ENCODE data around the gene CENPU. TPM values are rescaled to one million over a fixed set of nuclear protein-coding genes. Genes with fewer than 3 reads are reported as not detected.

The CENPU gene
- total and polyA plus RNA-seq, 5 donors from 2014 or later: 2.5 to 11.0 (median 4.1) TPM

DNA sequence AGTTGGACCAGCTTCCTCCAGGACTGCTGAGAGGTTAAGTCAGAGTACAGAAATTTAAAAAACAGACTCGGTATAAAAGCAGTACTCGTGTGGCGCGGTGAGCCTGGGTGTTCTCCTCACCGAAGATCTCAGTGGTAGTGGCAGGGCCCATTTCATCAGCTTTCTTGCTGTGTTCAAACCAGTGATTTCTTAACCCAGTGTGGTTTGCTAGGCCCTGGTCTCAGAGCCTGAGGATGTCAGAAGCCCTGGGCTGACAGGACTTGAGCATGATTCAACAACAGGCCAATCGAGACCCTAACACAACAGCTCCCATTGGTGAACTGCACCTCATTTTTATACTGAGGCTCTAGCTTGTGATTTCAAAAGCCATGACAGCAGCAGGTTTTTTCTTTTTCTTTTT is 61.2 kb downstream of the CENPU start:
- H3K4me3 ChIP-seq (ENCODE audit: low read depth, low read length): no peak overlapping the region
- no peaks in the 10 kb centered on the region for H3K27me3 ChIP-seq (ENCODE audit: control insufficient read depth, insufficient read depth, low read length)
- H3K4me1 Mint-ChIP-seq: peaks cover 17 to 26% (median 19%) of the 10 kb centered on the region in 4 donors
- H3K36me3 Mint-ChIP-seq: peaks cover 43% of the 10 kb centered on the region
- DNase-seq: no peak
- H3K9me3 Mint-ChIP-seq: peaks cover 0 to 2% (median 0%) of the 10 kb centered on the region in 7 donors
- H3K4me3 Mint-ChIP-seq: no peak overlapping the region
- H3K27ac ChIP-seq (ENCODE audit: insufficient read depth, low read length, poor library complexity, severe bottlenecking): no peak overlapping the region
- H3K36me3 ChIP-seq (ENCODE audit: control insufficient read depth, insufficient read depth, low read length): peaks cover 12% of the 10 kb centered on the region
- no peaks in the 10 kb centered on the region for H3K9me3 ChIP-seq (ENCODE audit: control insufficient read depth in 2 of 2, low read length in 2 of 2)
- no peak overlapping the region for H3K27ac Mint-ChIP-seq
- H3K27me3 Mint-ChIP-seq: no peaks in the 10 kb centered on the region
- no peak for ATAC-seq (ENCODE audit: low read depth in 2 of 2)
- peaks cover 22% of the 10 kb centered on the region for H3K4me1 ChIP-seq (ENCODE audit: control insufficient read depth, insufficient read depth, low read length, poor library complexity, severe bottlenecking)

DNA sequence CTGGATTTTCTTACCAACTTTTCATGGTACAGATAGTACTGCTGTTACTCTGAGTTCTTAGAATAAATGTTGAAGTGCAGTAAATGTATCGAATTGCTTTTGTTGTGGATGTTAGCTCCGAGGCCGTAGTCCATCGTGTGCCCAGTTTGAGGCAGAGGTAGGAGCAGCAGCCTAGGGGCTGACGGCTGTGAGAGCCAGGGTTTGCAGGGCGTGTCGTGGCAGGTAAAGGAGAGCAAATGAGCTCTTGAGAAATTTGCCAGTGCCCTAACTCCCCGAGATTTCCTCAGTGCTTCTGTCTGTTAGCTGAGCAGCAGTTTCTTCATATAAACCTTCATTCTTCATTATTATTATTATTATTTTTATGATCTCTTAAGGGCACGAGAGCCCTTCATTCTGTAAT is 62.8 kb downstream of the CENPU start:
- DNase-seq: no peak
- H3K27ac Mint-ChIP-seq: peak overlapping the region in 1 of 3 donors; percentile 82
- H3K27me3 ChIP-seq (ENCODE audit: control insufficient read depth, insufficient read depth, low read length): no peaks in the 10 kb centered on the region
- peaks cover 0 to 2% (median 0%) of the 10 kb centered on the region in 7 donors for H3K9me3 Mint-ChIP-seq
- peaks cover 22% of the 10 kb centered on the region for H3K4me1 ChIP-seq (ENCODE audit: control insufficient read depth, insufficient read depth, low read length, poor library complexity, severe bottlenecking)
- H3K27me3 Mint-ChIP-seq: no peaks in the 10 kb centered on the region
- H3K4me1 Mint-ChIP-seq: peaks cover 11 to 27% (median 19%) of the 10 kb centered on the region in 4 donors
- H3K4me3 ChIP-seq (ENCODE audit: low read depth, low read length): no peak overlapping the region
- ATAC-seq (ENCODE audit: low read depth in 2 of 2): no peak
- no peak overlapping the region for H3K4me3 Mint-ChIP-seq
- peaks cover 52% of the 10 kb centered on the region for H3K36me3 Mint-ChIP-seq
- no peaks in the 10 kb centered on the region for H3K9me3 ChIP-seq (ENCODE audit: control insufficient read depth in 2 of 2, low read length in 2 of 2)
- H3K36me3 ChIP-seq (ENCODE audit: control insufficient read depth, insufficient read depth, low read length): peaks cover 12% of the 10 kb centered on the region
- no peak overlapping the region for H3K27ac ChIP-seq (ENCODE audit: insufficient read depth, low read length, poor library complexity, severe bottlenecking)

DNA sequence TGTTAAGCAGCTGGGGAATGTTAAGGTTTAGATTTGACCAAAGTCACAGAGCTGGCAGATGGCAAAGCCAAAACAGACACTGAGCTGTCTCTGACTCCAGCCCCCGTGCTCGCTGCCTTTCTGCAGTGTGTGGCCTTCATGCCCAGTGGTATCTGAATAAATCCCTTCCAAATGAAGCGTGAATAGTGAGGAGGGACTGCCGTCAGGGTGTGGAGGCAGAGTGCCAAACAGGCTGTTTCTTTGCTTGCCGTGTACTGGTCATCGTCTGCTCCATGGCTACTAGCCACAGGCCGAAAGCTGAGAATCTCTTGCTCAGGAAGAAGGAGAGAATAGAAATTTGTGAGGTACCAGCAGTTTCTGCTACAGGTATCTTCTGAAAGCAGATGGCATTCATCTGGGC is 64.6 kb downstream of the CENPU start:
- Mint-ChIP-seq H3K27me3 (no peaks in the 10 kb centered on the region), H3K36me3 (peaks cover 55% of the 10 kb centered on the region)

DNA sequence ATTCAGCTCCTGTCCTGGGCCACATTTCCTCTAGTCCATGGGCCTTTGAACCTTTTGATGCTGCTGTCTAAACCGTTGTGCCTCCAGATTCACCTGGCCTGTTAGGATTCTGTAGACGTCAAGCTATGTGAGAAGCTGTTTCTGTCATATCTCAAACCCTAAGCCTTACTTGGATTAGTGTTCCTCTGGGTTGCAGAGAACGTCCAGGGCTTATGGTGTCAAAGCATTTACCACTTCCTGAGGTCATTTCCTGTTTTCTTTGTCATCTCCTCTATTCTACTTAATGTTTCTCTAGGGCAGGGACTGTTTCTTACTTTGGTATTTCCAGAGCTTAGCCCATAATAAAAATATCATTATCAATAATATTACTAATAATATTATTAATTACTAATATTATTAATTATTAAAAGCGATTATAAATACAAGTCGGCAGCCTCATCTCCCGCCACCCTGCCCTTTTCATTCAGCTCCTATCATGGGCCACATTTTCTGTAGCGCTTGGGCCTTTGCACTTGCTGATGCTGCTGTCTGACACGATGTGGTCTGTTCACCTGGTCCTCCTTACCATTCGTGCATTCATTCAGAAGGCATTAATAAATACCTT is 65.3 kb downstream of the CENPU start:
- peak in 1 of 3 donors; percentile 82 for DNase-seq
- ATAC-seq (ENCODE audit: low read depth in 2 of 2): peak; percentile 53 to 63
- H3K27ac Mint-ChIP-seq: peak overlapping the region; percentile 30 to 82 (median 78)
- Histone ChIP-seq H3K27me3 (ENCODE audit: control insufficient read depth, insufficient read depth, low read length) (no peaks in the 10 kb centered on the region), H3K4me1 (ENCODE audit: control insufficient read depth, insufficient read depth, low read length, poor library complexity, severe bottlenecking) (peaks cover 22% of the 10 kb centered on the region), H3K27ac (ENCODE audit: insufficient read depth, low read length, poor library complexity, severe bottlenecking) (peak overlapping the region; percentile 55), H3K9me3 (ENCODE audit: control insufficient read depth in 2 of 2, low read length in 2 of 2) (no peaks in the 10 kb centered on the region), H3K4me3 (ENCODE audit: low read depth, low read length) (peak overlapping the region; percentile 62), H3K36me3 (ENCODE audit: control insufficient read depth, insufficient read depth, low read length) (peaks cover 8% of the 10 kb centered on the region)
- H3K4me1 Mint-ChIP-seq: peaks cover 11 to 27% (median 21%) of the 10 kb centered on the region in 4 donors
- H3K27me3 Mint-ChIP-seq: no peaks in the 10 kb centered on the region
- H3K36me3 Mint-ChIP-seq: peaks cover 49% of the 10 kb centered on the region
- peak overlapping the region in 3 of 4 donors; percentile 5 to 65 (median 32) for H3K4me3 Mint-ChIP-seq
- no peaks in the 10 kb centered on the region for H3K9me3 Mint-ChIP-seq

More for the DNA sequence above, 64.6 kb downstream of the CENPU start:
- Mint-ChIP-seq H3K4me1 (peaks cover 11 to 27% (median 21%) of the 10 kb centered on the region in 4 donors), H3K27ac (peak overlapping the region; percentile 29 to 82 (median 78)), H3K4me3 (peak overlapping the region in 1 of 4 donors; percentile 44), H3K9me3 (peaks cover 0 to 2% (median 0%) of the 10 kb centered on the region in 7 donors)
- ATAC-seq (ENCODE audit: low read depth in 2 of 2) (no peak), DNase-seq (no peak)
- H3K9me3 ChIP-seq (ENCODE audit: control insufficient read depth in 2 of 2, low read length in 2 of 2): no peaks in the 10 kb centered on the region
- H3K36me3 ChIP-seq (ENCODE audit: control insufficient read depth, insufficient read depth, low read length): peaks cover 8% of the 10 kb centered on the region
- H3K4me3 ChIP-seq (ENCODE audit: low read depth, low read length): peak overlapping the region; percentile 46
- H3K27ac ChIP-seq (ENCODE audit: insufficient read depth, low read length, poor library complexity, severe bottlenecking): peak overlapping the region; percentile 55
- no peaks in the 10 kb centered on the region for H3K27me3 ChIP-seq (ENCODE audit: control insufficient read depth, insufficient read depth, low read length)
- peaks cover 22% of the 10 kb centered on the region for H3K4me1 ChIP-seq (ENCODE audit: control insufficient read depth, insufficient read depth, low read length, poor library complexity, severe bottlenecking)

DNA sequence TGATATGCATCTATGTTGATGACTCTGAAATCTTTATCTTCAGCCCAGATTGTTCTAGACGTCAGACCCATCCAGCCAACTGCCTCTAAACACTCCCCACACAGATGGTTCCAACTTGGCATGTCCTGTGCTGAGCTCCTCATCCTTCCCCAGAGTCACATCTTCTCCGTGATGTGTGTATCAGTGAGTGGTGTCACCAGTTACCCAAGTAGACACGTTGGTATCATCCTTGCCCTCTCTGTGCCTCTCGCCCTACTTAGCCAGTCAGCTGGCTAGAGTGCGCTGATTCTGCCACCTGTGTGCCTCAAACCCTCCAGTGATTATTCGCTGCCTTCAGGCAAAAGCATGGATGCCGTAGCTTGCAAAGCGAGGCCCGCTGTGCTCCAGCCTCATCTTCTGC is 65.8 kb downstream of the CENPU start:
- H3K27ac Mint-ChIP-seq: peak overlapping the region; percentile 25 to 91 (median 82)
- H3K27me3 Mint-ChIP-seq: no peaks in the 10 kb centered on the region
- H3K9me3 Mint-ChIP-seq: no peaks in the 10 kb centered on the region
- no peaks in the 10 kb centered on the region for H3K9me3 ChIP-seq (ENCODE audit: control insufficient read depth in 2 of 2, low read length in 2 of 2)
- H3K36me3 ChIP-seq (ENCODE audit: control insufficient read depth, insufficient read depth, low read length): peaks cover 8% of the 10 kb centered on the region
- DNase-seq (no peak), ATAC-seq (ENCODE audit: low read depth in 2 of 2) (peak in 1 of 2 donors; percentile 12)
- H3K4me3 ChIP-seq (ENCODE audit: low read depth, low read length): no peak overlapping the region
- no peaks in the 10 kb centered on the region for H3K27me3 ChIP-seq (ENCODE audit: control insufficient read depth, insufficient read depth, low read length)
- peaks cover 47% of the 10 kb centered on the region for H3K36me3 Mint-ChIP-seq
- peaks cover 11 to 27% (median 21%) of the 10 kb centered on the region in 4 donors for H3K4me1 Mint-ChIP-seq
- peak overlapping the region in 2 of 4 donors; percentile 5 to 32 for H3K4me3 Mint-ChIP-seq
- H3K4me1 ChIP-seq (ENCODE audit: control insufficient read depth, insufficient read depth, low read length, poor library complexity, severe bottlenecking): peaks cover 22% of the 10 kb centered on the region
- no peak overlapping the region for H3K27ac ChIP-seq (ENCODE audit: insufficient read depth, low read length, poor library complexity, severe bottlenecking)

DNA sequence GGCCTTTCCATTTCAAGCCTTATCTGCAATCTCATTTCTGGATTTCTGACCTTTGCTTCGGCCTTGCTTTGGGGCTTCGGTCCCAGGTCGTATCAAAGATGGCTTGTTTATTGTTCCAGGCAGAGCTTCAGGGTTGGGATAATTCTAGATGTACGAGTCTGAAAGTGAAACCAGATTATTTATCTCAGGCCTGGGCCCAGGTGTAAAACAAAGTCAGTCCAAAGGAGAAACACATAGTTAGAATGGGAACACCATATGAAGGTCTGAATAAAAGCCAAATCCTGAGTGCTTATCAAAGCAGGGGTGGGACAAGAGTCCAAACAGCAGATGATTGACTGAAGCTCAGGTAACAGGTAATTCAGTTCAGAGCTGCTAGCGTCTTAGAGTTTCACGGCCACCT is 67.2 kb downstream of the CENPU start:
- Mint-ChIP-seq H3K36me3 (peaks cover 38% of the 10 kb centered on the region), H3K27ac (peak overlapping the region in 2 of 3 donors; percentile 7 to 51), H3K27me3 (no peaks in the 10 kb centered on the region), H3K9me3 (no peaks in the 10 kb centered on the region), H3K4me3 (peak overlapping the region in 1 of 4 donors; percentile 49), H3K4me1 (peaks cover 11 to 27% (median 21%) of the 10 kb centered on the region in 4 donors)
- H3K9me3 ChIP-seq (ENCODE audit: control insufficient read depth in 2 of 2, low read length in 2 of 2): no peaks in the 10 kb centered on the region
- H3K27me3 ChIP-seq (ENCODE audit: control insufficient read depth, insufficient read depth, low read length): no peaks in the 10 kb centered on the region
- no peak overlapping the region for H3K4me3 ChIP-seq (ENCODE audit: low read depth, low read length)
- peaks cover 22% of the 10 kb centered on the region for H3K4me1 ChIP-seq (ENCODE audit: control insufficient read depth, insufficient read depth, low read length, poor library complexity, severe bottlenecking)
- no peaks in the 10 kb centered on the region for H3K36me3 ChIP-seq (ENCODE audit: control insufficient read depth, insufficient read depth, low read length)
- DNase-seq (no peak), ATAC-seq (ENCODE audit: low read depth in 2 of 2) (no peak)
- H3K27ac ChIP-seq (ENCODE audit: insufficient read depth, low read length, poor library complexity, severe bottlenecking): no peak overlapping the region

DNA sequence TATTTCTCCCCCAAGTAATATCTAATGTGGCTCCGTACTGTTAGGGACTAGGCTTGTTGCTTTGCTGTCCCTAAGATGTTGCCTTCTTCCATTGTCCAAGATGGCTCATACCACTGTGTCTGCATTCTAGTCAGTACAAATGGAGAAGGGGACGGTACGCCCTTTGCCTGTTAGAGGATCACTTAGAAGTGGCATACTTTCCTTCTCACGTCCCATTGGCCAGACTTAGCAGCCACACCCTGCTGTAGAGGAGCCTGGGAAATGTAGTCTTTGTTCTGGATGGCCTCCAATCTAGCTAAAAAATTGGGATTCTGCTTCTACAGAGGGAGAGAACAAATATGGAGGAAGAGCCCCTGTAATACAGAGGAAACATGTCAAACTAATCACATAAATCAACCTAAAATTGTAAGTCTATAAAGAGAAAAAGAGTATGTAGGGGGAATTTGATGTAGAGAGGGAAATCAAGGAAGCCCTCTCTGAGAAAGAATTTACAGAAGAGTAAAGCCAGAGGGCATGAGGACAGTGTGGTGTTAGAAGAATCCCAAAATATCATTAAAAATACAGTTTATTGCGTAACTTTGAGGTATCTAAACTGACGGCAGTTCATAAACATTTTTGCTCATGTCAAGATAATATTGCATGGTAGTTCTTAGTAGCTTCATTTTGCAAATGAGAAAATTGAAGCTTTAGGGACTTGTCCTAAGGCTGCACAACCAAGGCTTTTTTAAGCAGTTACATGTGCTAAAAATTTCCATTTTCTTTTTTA is 69.3 kb downstream of the CENPU start:
- Mint-ChIP-seq H3K27ac (no peak overlapping the region), H3K4me3 (no peak overlapping the region), H3K27me3 (no peaks in the 10 kb centered on the region), H3K36me3 (peaks cover 36% of the 10 kb centered on the region), H3K4me1 (peaks cover 11 to 20% (median 19%) of the 10 kb centered on the region in 4 donors), H3K9me3 (no peaks in the 10 kb centered on the region)
- ATAC-seq (ENCODE audit: low read depth in 2 of 2) (no peak), DNase-seq (peak in 1 of 3 donors; percentile 48)
- no peak overlapping the region for H3K4me3 ChIP-seq (ENCODE audit: low read depth, low read length)
- no peaks in the 10 kb centered on the region for H3K9me3 ChIP-seq (ENCODE audit: control insufficient read depth in 2 of 2, low read length in 2 of 2)
- no peak overlapping the region for H3K27ac ChIP-seq (ENCODE audit: insufficient read depth, low read length, poor library complexity, severe bottlenecking)
- H3K4me1 ChIP-seq (ENCODE audit: control insufficient read depth, insufficient read depth, low read length, poor library complexity, severe bottlenecking): peaks cover 17% of the 10 kb centered on the region
- H3K36me3 ChIP-seq (ENCODE audit: control insufficient read depth, insufficient read depth, low read length): no peaks in the 10 kb centered on the region
- no peaks in the 10 kb centered on the region for H3K27me3 ChIP-seq (ENCODE audit: control insufficient read depth, insufficient read depth, low read length)

Data from CD4-positive, CD25-positive, alpha-beta regulatory T cell (primary cell).